Astrocyte (in vitro differentiated cells and primary cell): ENCODE measurements around the gene TLR2. TPM values are rescaled to one million over a fixed set of nuclear protein-coding genes. Genes with fewer than 3 reads are reported as not detected.

Experiments used
- DNase-seq: peaks from one replicate; pipeline ENCODE4 v3.0.0-alpha.2; 2010; ENCODE audit warnings: low read depth
- FAIRE-seq: peaks from 2 replicates; lab custom pipeline; 2011; peaks lifted over from hg19 to GRCh38; lab: Jason Lieb, UNC
- H2AFZ ChIP-seq: 2 replicates; pipeline ENCODE4 v1.6.0; 2012; ENCODE audit warnings: low read depth, low read length, inconsistent platforms
- H3K27ac ChIP-seq: 2 replicates; pipeline ENCODE4 v1.5.1; 2011; ENCODE audit warnings: low read depth, low read length, inconsistent platforms
- H3K27me3 ChIP-seq: 2 replicates; pipeline ENCODE4 v1.6.0; 2011; ENCODE audit warnings: low read length, inconsistent platforms; ENCODE audit not compliant: insufficient read depth
- H3K36me3 ChIP-seq: 2 replicates; pipeline ENCODE4 v1.5.1; 2011; ENCODE audit warnings: low read length, inconsistent platforms; ENCODE audit not compliant: insufficient read depth
- H3K4me1 ChIP-seq: 2 replicates; pipeline ENCODE4 v1.5.1; 2011; ENCODE audit warnings: low read length, inconsistent platforms; ENCODE audit not compliant: insufficient read depth
- H3K4me2 ChIP-seq: 2 replicates; pipeline ENCODE4 v1.6.0; 2012; ENCODE audit warnings: low read length, inconsistent platforms
- H3K4me3 ChIP-seq: 2 replicates; pipeline ENCODE4 v1.5.1; 2011; ENCODE audit warnings: low read depth, mild to moderate bottlenecking, low read length, inconsistent platforms; ENCODE audit not compliant: insufficient read depth
- H3K79me2 ChIP-seq: 2 replicates; pipeline ENCODE4 v1.6.0; 2012; ENCODE audit warnings: mild to moderate bottlenecking, low read length, inconsistent platforms; ENCODE audit not compliant: insufficient read depth
- H3K9ac ChIP-seq: 2 replicates; pipeline ENCODE4 v1.6.0; 2012; ENCODE audit warnings: mild to moderate bottlenecking, low read length, inconsistent platforms
- H3K9me3 ChIP-seq: 2 replicates; pipeline ENCODE4 v1.5.1; 2012; ENCODE audit warnings: low read depth, mild to moderate bottlenecking, low read length, inconsistent platforms; ENCODE audit not compliant: insufficient read depth
- H4K20me1 ChIP-seq: 2 replicates; pipeline ENCODE4 v1.6.0; 2012; ENCODE audit warnings: low read length, inconsistent platforms; ENCODE audit not compliant: insufficient read depth
- H3K27ac Mint-ChIP-seq: one replicate; pipeline ENCODE4 v1.8.0; 2021; ENCODE audit warnings: mild to moderate bottlenecking, mixed read lengths; ENCODE audit not compliant: unreplicated experiment
- H3K27me3 Mint-ChIP-seq: one replicate; pipeline ENCODE4 v1.8.0; 2021; ENCODE audit warnings: low read depth, mixed read lengths; ENCODE audit not compliant: unreplicated experiment
- H3K36me3 Mint-ChIP-seq: one replicate; pipeline ENCODE4 v1.8.0; 2021; ENCODE audit warnings: low read depth, mixed read lengths; ENCODE audit not compliant: unreplicated experiment
- H3K4me1 Mint-ChIP-seq: one replicate; pipeline ENCODE4 v1.8.0; 2021; ENCODE audit warnings: low read depth, mixed read lengths; ENCODE audit not compliant: unreplicated experiment
- H3K4me3 Mint-ChIP-seq: one replicate; pipeline ENCODE4 v1.8.0; 2021; ENCODE audit warnings: mild to moderate bottlenecking, moderate library complexity, mixed read lengths; ENCODE audit not compliant: unreplicated experiment
- H3K9me3 Mint-ChIP-seq: one replicate; pipeline ENCODE4 v1.8.0; 2021; ENCODE audit warnings: mild to moderate bottlenecking, mixed read lengths; ENCODE audit not compliant: unreplicated experiment
- CTCF ChIP-seq: IDR thresholded peaks from 2 replicates; pipeline ENCODE4 v1.5.1; 2011; ENCODE audit warnings: low read depth, mild to moderate bottlenecking, inconsistent platforms, low read length, moderate library complexity; ENCODE audit not compliant: insufficient read depth
- EZH2 ChIP-seq: IDR thresholded peaks from 2 replicates; pipeline ENCODE4 v1.6.1; 2012; ENCODE audit warnings: mild to moderate bottlenecking, low read length, inconsistent platforms; ENCODE audit not compliant: insufficient read depth
- total RNA-seq: library from RNA; stranded (reverse); gene quantifications from 2 replicates; pipeline ENCODE4 v1.2.1, GENCODE V29; 2021

Gene TLR2
- total RNA-seq, 1 donor from 2014 or later, result 0.79 TPM

DNA sequence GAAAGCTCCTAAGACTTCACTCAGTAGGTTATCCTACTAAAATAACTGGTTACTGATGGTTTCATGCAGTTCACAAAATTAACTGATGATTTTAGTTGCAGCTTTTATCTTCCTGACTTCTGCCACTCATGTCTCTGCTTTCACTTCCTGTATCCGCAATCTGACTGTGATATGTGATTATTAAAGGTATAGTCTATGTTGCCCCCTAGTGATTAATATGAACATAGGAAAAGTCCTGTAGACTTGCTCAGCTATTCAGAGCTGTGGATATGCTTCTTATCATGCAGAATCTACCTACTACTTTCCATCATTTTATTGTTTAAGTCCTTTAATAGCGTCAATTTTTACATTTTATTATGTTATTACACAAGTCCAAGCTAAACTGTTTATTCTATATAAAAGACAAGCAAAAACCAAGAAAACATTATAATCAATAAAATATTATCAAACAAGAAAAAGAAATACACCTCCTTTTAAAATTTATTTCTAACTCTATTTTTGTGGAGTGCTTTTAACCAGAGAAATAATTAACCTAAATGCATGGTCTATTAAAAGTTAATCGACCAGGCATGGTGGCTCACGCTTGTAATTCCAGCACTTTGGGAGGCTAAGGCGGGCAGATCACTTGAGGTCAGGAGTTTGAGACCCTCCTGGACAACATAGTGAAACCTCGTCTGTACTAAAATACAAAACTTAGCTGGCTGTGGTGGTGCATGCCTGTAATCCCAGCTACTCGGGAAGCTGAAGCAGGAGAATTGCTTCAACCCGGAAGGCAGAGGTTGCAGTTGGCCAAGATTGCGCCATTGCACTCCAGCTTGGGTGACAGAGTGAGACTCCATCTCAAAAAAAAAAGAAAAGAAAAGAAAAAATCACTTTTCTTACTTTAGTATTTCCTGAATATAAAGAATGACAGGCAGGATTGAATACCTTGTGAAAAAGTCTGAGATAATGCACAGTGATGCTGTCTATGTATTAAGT lies 40.4 kb upstream of the TLR2 start:
- H3K4me3 Mint-ChIP-seq, result no peak overlapping the region
- no peaks in the 10 kb centered on the region for H3K4me1 ChIP-seq
- no peak overlapping the region for H3K27ac Mint-ChIP-seq
- no peaks in the 10 kb centered on the region for H3K79me2 ChIP-seq
- peak; percentile 30 for DNase-seq
- no peak overlapping the region for H3K4me2 ChIP-seq
- H3K36me3 Mint-ChIP-seq, result peaks cover 5% of the 10 kb centered on the region
- peaks cover 2% of the 10 kb centered on the region for H3K4me1 Mint-ChIP-seq
- H3K36me3 ChIP-seq, result no peaks in the 10 kb centered on the region
- no peaks in the 10 kb centered on the region for H4K20me1 ChIP-seq
- TF ChIP-seq EZH2, result no peak
- peak; percentile 53 for TF ChIP-seq CTCF
- H3K27me3 Mint-ChIP-seq, result peaks cover 2% of the 10 kb centered on the region
- no peak overlapping the region for H2AFZ ChIP-seq
- H3K27me3 ChIP-seq, result no peaks in the 10 kb centered on the region
- FAIRE-seq, result peak; percentile 67
- no peaks in the 10 kb centered on the region for H3K9me3 ChIP-seq
- H3K4me3 ChIP-seq, result no peak overlapping the region
- H3K27ac ChIP-seq, result no peak overlapping the region
- H3K9me3 Mint-ChIP-seq, result no peaks in the 10 kb centered on the region
- H3K9ac ChIP-seq, result no peak overlapping the region

DNA sequence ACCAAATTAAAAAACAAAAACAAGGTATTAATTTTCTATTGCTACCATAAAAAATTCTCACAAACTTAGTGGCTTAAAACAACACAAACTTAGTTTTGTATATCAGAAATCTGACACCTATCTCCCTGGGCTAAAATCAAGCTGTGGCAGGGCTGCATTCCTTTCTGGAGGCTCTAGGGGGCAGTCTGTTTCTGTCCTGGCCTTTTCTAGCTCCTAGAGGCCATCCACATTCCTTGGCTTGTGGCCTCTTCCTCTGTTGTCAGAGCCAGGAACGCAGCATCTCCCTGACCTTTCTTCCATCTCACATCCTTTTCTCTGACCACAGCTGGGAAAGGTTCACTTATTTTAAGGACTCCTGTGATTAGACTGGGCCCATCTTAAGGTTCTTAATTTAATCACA lies 38.9 kb upstream of the TLR2 start:
- no peak overlapping the region for H3K4me2 ChIP-seq
- no peak for DNase-seq
- no peaks in the 10 kb centered on the region for H3K4me1 Mint-ChIP-seq
- H3K4me3 Mint-ChIP-seq, result no peak overlapping the region
- no peak overlapping the region for H3K27ac ChIP-seq
- FAIRE-seq, result no peak
- no peak for TF ChIP-seq EZH2
- peak; percentile 11 for TF ChIP-seq CTCF
- H3K79me2 ChIP-seq, result no peaks in the 10 kb centered on the region
- H3K36me3 Mint-ChIP-seq, result no peaks in the 10 kb centered on the region
- H4K20me1 ChIP-seq, result no peaks in the 10 kb centered on the region
- H3K9me3 ChIP-seq, result no peaks in the 10 kb centered on the region
- H3K27ac Mint-ChIP-seq, result no peak overlapping the region
- H3K27me3 ChIP-seq, result no peaks in the 10 kb centered on the region
- H3K36me3 ChIP-seq, result no peaks in the 10 kb centered on the region
- H3K9ac ChIP-seq, result no peak overlapping the region
- H3K4me1 ChIP-seq, result no peaks in the 10 kb centered on the region
- H3K4me3 ChIP-seq, result no peak overlapping the region
- peaks cover 2% of the 10 kb centered on the region for H3K27me3 Mint-ChIP-seq
- no peak overlapping the region for H2AFZ ChIP-seq
- no peaks in the 10 kb centered on the region for H3K9me3 Mint-ChIP-seq

- Histone ChIP-seq H3K27ac (no peak overlapping the region), H3K79me2 (no peaks in the 10 kb centered on the region), H3K9me3 (no peaks in the 10 kb centered on the region), H3K27me3 (no peaks in the 10 kb centered on the region), H3K4me3 (no peak overlapping the region), H3K36me3 (no peaks in the 10 kb centered on the region), H3K4me2 (no peak overlapping the region), H3K4me1 (no peaks in the 10 kb centered on the region), H2AFZ (no peak overlapping the region), H4K20me1 (no peaks in the 10 kb centered on the region), H3K9ac (no peak overlapping the region)
- no peak overlapping the region for H3K27ac Mint-ChIP-seq
- DNase-seq (no peak), FAIRE-seq (no peak)
- H3K4me1 Mint-ChIP-seq, result peaks cover 1% of the 10 kb centered on the region
- TF ChIP-seq EZH2 (no peak), CTCF (no peak)
- H3K4me3 Mint-ChIP-seq, result no peak overlapping the region
- H3K36me3 Mint-ChIP-seq, result no peaks in the 10 kb centered on the region
- H3K9me3 Mint-ChIP-seq, result no peaks in the 10 kb centered on the region
- peaks cover 2% of the 10 kb centered on the region for H3K27me3 Mint-ChIP-seq
Measured at GRCh38 chr4:153646261-153646660, 37.8 kb upstream of the TLR2 start.
